PC-9 (cell line): Measurements from ENCODE around the gene SRP68. TPM values are rescaled to one million over a fixed set of nuclear protein-coding genes. Genes with fewer than 3 reads are reported as not detected.
A peak's percentile ranks its signal among the peaks of the same experiment; 100 is the strongest.

Source experiments
- Bru-seq: library from RNA; stranded (reverse); fragments of 400-500 nt; gene quantifications from one replicate; lab custom pipeline; 2021; lab: Mats Ljungman, UMichigan
- BruChase-seq, 2 experiments: library from RNA; stranded (reverse); fragments of 400-500 nt; gene quantifications; one replicate each; lab custom pipeline; 2021; lab: Mats Ljungman, UMichigan
- BruUV-seq: library from RNA; stranded (reverse); fragments of 400-500 nt; replicated peaks from 2 replicates; lab custom pipeline; 2021; lab: Mats Ljungman, UMichigan
- CTCF ChIA-PET: fragments of 300-600 bp; sonication (Branson Sonifier 250); formaldehyde crosslinking; loops from one replicate; lab custom pipeline; 2022; ENCODE audit warnings: antibody characterized with exemption; lab: Charles Lee
- POLR2A ChIA-PET: fragments of 300-600 bp; sonication (Branson Sonifier 250); formaldehyde crosslinking; loops from one replicate; lab custom pipeline; 2022; ENCODE audit warnings: antibody characterized with exemption; ENCODE audit not compliant: unreplicated experiment; lab: Charles Lee
- DNase-seq, 2 experiments: peaks; one replicate each; pipeline versions ENCODE4 v3.0.0 to v3.0.0-alpha.2; 2015 to 2022; ENCODE audit warnings: mixed read lengths in 1 of 2
- H2AFZ ChIP-seq: fragments of 200-600 bp; sonication (generic); 2 replicates; pipeline ENCODE4 v1.8.1; 2017; ENCODE audit warnings: antibody characterized with exemption
- H3F3A ChIP-seq: fragments of 200-600 bp; sonication (generic); 2 replicates; pipeline ENCODE4 v1.8.1; 2017; ENCODE audit warnings: antibody characterized with exemption, mild to moderate bottlenecking, low read depth; ENCODE audit not compliant: insufficient read depth
- H3K27ac ChIP-seq: fragments of 200-600 bp; sonication (generic); 2 replicates; pipeline ENCODE4 v1.6.1; 2016; ENCODE audit warnings: mixed run types
- H3K27me3 ChIP-seq: fragments of 200-600 bp; sonication (generic); 2 replicates; pipeline ENCODE4 v1.6.1; 2016; ENCODE audit warnings: low read depth, mixed run types; ENCODE audit not compliant: insufficient read depth
- H3K36me3 ChIP-seq: fragments of 200-600 bp; sonication (generic); 2 replicates; pipeline ENCODE4 v1.6.1; 2016; ENCODE audit warnings: low read depth, mixed run types
- H3K4me1 ChIP-seq: fragments of 200-600 bp; sonication (generic); replicated peaks from 2 replicates; pipeline ENCODE4 v1.6.1; 2016; ENCODE audit warnings: mixed run types; ENCODE audit not compliant: insufficient read depth
- H3K4me2 ChIP-seq: fragments of 200-600 bp; sonication (generic); 2 replicates; pipeline ENCODE4 v1.6.1; 2017; ENCODE audit warnings: mixed run types
- H3K4me3 ChIP-seq: fragments of 200-600 bp; sonication (generic); 2 replicates; pipeline ENCODE4 v1.6.1; 2016; ENCODE audit warnings: mixed run types
- H3K79me2 ChIP-seq: fragments of 200-600 bp; sonication (generic); 2 replicates; pipeline ENCODE4 v1.6.1; 2017; ENCODE audit warnings: low read depth, mixed run types
- H3K9me2 ChIP-seq: fragments of 200-600 bp; sonication (generic); 2 replicates; pipeline ENCODE4 v1.8.1; 2017; ENCODE audit warnings: mild to moderate bottlenecking; ENCODE audit not compliant: insufficient read depth
- H3K9me3 ChIP-seq: fragments of 200-600 bp; sonication (generic); 2 replicates; pipeline ENCODE4 v1.8.1; 2016; ENCODE audit warnings: low read depth; ENCODE audit not compliant: insufficient read depth
- H4K20me1 ChIP-seq: fragments of 200-600 bp; sonication (generic); 2 replicates; pipeline ENCODE4 v1.8.1; 2017; ENCODE audit not compliant: insufficient read depth
- EZH2 ChIP-seq: fragments of 200-600 bp; sonication (generic); IDR thresholded peaks from 2 replicates; pipeline ENCODE4 v1.8.0; 2017; ENCODE audit warnings: antibody characterized with exemption, low read depth
- intact Hi-C: fragments of 100-400 bp; cut with micrococcal nuclease; formaldehyde crosslinking; loops from one replicate; pipeline ENCODE4 v1.10.0; 2022; ENCODE audit not compliant: unreplicated experiment
- long read RNA-seq: library from polyadenylated mRNA; stranded (forward); transcript quantifications from one replicate; pipeline ENCODE4 v2.0.0, GENCODE V29; 2022
- total RNA-seq: library from RNA; stranded (reverse); gene quantifications from 2 replicates; pipeline ENCODE4 v1.2.3, GENCODE V29; 2021
- TF ChIP-seq, protein P1 (sequence below): fragments of 200-600 bp; sonication (generic); conservative IDR thresholded peaks from 2 replicates; pipeline ENCODE4 v1.6.1; 2017; ENCODE audit warnings: mixed run types, antibody characterized with exemption, mild to moderate bottlenecking, moderate library complexity

SRP68 gene
- 69.7 and 91.7 TPM in 2 replicates for total RNA-seq
- percentile 85 among the genes with signal in this experiment for Bru-seq, nascent RNA
- percentile 80 among the genes with signal in this experiment for BruChase-seq, experiment 1, labeled RNA remaining after a 2-hour chase
- BruChase-seq, experiment 2, labeled RNA remaining after a 6-hour chase = percentile 91 among the genes with signal in this experiment
- long read RNA-seq, transcript SRP68-212 (9 exons, 2,037 nt) = minor isoform, 24 of 196 reads
- long read RNA-seq, transcript SRP68-201 (16 exons, 2,649 nt) = major isoform, 158 of 196 reads
- long read RNA-seq, partial matches to known transcripts = 5 of 196 reads
- long read RNA-seq, other reads (novel, unspliced or antisense) = 9 of 196 reads

DNA sequence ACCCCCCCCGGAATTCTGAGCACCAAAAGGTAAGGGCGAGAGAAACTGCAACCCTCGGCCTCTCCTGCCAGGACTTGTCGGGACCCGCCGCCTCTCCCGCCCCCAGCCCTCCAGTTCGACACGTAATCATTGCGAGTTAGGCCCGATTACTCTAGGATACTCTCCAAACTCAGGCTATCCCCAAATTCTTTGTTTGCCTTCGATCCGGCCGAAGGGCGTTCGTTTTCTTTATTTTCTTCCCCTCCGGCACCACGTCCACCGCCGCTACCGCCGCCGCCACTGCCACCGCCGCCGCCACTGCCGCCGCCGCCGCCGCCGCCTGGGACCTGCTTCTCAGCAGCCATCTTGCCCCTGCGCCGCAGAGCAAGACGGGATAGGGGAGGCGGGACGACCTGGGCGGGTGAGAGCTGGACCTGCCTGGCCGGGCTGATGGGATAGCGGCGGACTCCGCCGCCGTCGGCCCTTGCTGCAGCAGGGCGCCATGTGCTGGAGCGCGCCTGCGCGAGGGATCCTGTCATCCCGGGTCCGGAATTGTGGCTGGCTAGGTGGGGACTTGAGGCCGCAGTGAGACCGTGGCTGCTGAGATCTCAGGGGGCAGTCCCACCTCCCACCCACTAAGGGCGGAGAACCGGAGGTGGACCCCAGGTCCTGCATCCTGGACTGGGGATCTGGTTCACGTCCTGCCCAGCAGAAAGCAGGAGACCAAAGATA is at the start of gene SRP68:
TSS of gene SRP68 (minus strand) at position 370 of the 711 bp plus-strand sequence. CDS start at position 344, 26 bp downstream.
- Histone ChIP-seq H3K27ac (peak within 1 kb of the TSS; percentile 45), H3K36me3 (no peaks in the 10 kb centered on the region), H2AFZ (peak within 1 kb of the TSS; percentile 91), H3K4me1 (peaks cover 9% of the 10 kb centered on the region; the same call in 1 of the 2 replicates), H4K20me1 (peaks cover 9% of the 10 kb centered on the region; the same call in 1 of the 2 replicates), H3K4me2 (peak within 1 kb of the TSS; percentile 95), H3F3A (no peaks in the 10 kb centered on the region; the same call in 1 of the 2 replicates), H3K9me3 (no peaks in the 10 kb centered on the region), H3K27me3 (no peaks in the 10 kb centered on the region; the same call in 1 of the 2 replicates), H3K9me2 (no peaks in the 10 kb centered on the region), H3K79me2 (peaks cover 44% of the 10 kb centered on the region), H3K4me3 (peak within 1 kb of the TSS; percentile 83)
- POLR2A ChIA-PET = interaction anchor here (0.5 to 0.6 kb wide), 2 partner anchors 32 to 193 kb away, joined by 6 to 8 read pairs; partner anchors contain the start of genes EXOC7 and UBALD2
- intact Hi-C loops = no loop called here
- DNase-seq = peak; percentile 72 to 90
- BruUV-seq = no TSS peak
- TF ChIP-seq, protein P1, sequence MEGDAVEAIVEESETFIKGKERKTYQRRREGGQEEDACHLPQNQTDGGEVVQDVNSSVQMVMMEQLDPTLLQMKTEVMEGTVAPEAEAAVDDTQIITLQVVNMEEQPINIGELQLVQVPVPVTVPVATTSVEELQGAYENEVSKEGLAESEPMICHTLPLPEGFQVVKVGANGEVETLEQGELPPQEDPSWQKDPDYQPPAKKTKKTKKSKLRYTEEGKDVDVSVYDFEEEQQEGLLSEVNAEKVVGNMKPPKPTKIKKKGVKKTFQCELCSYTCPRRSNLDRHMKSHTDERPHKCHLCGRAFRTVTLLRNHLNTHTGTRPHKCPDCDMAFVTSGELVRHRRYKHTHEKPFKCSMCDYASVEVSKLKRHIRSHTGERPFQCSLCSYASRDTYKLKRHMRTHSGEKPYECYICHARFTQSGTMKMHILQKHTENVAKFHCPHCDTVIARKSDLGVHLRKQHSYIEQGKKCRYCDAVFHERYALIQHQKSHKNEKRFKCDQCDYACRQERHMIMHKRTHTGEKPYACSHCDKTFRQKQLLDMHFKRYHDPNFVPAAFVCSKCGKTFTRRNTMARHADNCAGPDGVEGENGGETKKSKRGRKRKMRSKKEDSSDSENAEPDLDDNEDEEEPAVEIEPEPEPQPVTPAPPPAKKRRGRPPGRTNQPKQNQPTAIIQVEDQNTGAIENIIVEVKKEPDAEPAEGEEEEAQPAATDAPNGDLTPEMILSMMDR = no peak
- TF ChIP-seq EZH2 = no peak
- CTCF ChIA-PET = interaction anchor here (0.5 to 0.7 kb wide), 2 partner anchors 37 to 712 kb away, joined by 3 to 18 read pairs; no protein-coding TSS in a partner anchor

DNA sequence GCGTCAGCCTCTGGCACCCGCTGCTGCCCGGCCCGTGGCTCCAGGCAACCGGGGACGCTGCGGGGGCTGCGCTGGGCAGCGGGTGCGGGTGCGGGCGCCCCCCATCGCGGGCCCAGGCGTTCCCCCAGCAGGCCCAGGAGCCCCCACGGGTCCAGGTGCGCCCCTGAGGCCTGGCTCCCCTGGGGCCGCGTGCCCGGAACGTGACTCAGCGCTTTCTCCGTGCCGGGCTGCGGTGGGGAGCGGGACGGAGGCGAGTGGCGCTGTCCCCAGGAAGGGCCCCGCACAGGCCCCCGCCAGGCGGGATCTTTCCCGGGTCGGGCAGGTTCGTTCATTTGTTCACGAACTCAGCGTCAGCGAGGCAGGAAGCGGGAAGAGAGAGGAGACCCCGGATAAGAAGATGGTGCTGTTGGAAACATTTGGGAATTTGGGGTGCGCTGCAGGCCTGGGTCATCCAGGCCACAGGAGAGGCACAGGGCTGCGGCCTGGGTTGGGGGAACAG is 49.7 kb upstream of the SRP68 start:
- BruUV-seq = no TSS peak
- H3K9me3 ChIP-seq = no peaks in the 10 kb centered on the region
- H3K79me2 ChIP-seq = no peaks in the 10 kb centered on the region
- H4K20me1 ChIP-seq = no peaks in the 10 kb centered on the region
- H3K4me2 ChIP-seq = 0 out of 2 replicates have a peak overlapping the region, but pooled peaks have one; percentile 47
- no peak overlapping the region for H3K27ac ChIP-seq
- TF ChIP-seq, protein P1 = no peak
- no peak for TF ChIP-seq EZH2
- no peaks in the 10 kb centered on the region for H3K9me2 ChIP-seq
- H2AFZ ChIP-seq = no peak overlapping the region
- POLR2A ChIA-PET = interaction anchor here (0.5 to 0.7 kb wide), 2 partner anchors 58 to 335 kb away, joined by 3 to 13 read pairs; no protein-coding TSS in a partner anchor
- intact Hi-C loops = loop anchor here (1.0 to 5.0 kb wide), 2 partner anchors 157 to 215 kb away; no protein-coding TSS in a partner anchor
- no peaks in the 10 kb centered on the region for H3K27me3 ChIP-seq
- no peak for DNase-seq
- no peaks in the 10 kb centered on the region for H3K4me1 ChIP-seq
- H3F3A ChIP-seq = no peaks in the 10 kb centered on the region; the same call in 1 of the 2 replicates
- CTCF ChIA-PET = interaction anchor here (0.6 to 1.5 kb wide), 4 partner anchors 11 to 158 kb away, joined by 4 to 9 read pairs (median 4); no protein-coding TSS in a partner anchor
- H3K36me3 ChIP-seq = no peaks in the 10 kb centered on the region
- H3K4me3 ChIP-seq = no peak overlapping the region

DNA sequence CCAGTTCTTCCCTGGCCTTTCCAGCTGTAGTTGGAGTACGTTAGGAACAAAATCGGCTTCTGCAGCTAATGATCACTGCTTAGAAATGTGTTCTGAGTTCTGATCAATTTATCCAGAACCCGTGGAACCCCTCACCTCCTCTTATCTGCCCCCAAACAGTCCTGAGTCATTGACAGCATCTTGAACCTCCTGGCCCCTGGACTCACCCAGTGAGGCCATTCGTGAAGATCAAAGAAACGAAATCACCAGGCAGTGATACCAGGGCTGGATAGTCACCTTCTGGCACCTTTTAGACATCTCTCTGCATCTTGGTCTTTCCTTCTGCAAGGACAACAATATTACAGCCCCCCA is 48.3 kb upstream of the SRP68 start:
- Histone ChIP-seq H3F3A (no peaks in the 10 kb centered on the region; the same call in 1 of the 2 replicates), H3K4me2 (no peak overlapping the region), H3K9me3 (no peaks in the 10 kb centered on the region), H3K4me1 (no peaks in the 10 kb centered on the region), H3K4me3 (no peak overlapping the region), H3K9me2 (no peaks in the 10 kb centered on the region), H3K27ac (no peak overlapping the region), H3K79me2 (no peaks in the 10 kb centered on the region), H3K27me3 (no peaks in the 10 kb centered on the region), H4K20me1 (no peaks in the 10 kb centered on the region), H2AFZ (no peak overlapping the region), H3K36me3 (no peaks in the 10 kb centered on the region)
- ChIA-PET CTCF (interaction anchor here (1.1 kb wide), 1 partner anchor 159 kb away, joined by 3 read pairs; no protein-coding TSS in a partner anchor), POLR2A (no interaction called here)
- BruUV-seq = no TSS peak
- intact Hi-C loops = loop anchor here (1.0 to 5.0 kb wide), 2 partner anchors 159 to 213 kb away; no protein-coding TSS in a partner anchor
- DNase-seq = no peak
- TF ChIP-seq EZH2 = no peak
- TF ChIP-seq, protein P1 = no peak
